AG20443 (cell line): ENCODE measurements around the gene TRAF3IP1.
A peak's percentile ranks its signal among the peaks of the same experiment; 100 is the strongest.
"Not testable (repeated sequence)": the region's sequence is repeated elsewhere in the genome, so short reads cannot be mapped to it uniquely, and the experiment has no call there.

Source experiments
- DNase-seq: peaks from one replicate; pipeline ENCODE4 v3.0.0; 2012; ENCODE audit warnings: low spot score, mixed read lengths

The TRAF3IP1 gene

DNA sequence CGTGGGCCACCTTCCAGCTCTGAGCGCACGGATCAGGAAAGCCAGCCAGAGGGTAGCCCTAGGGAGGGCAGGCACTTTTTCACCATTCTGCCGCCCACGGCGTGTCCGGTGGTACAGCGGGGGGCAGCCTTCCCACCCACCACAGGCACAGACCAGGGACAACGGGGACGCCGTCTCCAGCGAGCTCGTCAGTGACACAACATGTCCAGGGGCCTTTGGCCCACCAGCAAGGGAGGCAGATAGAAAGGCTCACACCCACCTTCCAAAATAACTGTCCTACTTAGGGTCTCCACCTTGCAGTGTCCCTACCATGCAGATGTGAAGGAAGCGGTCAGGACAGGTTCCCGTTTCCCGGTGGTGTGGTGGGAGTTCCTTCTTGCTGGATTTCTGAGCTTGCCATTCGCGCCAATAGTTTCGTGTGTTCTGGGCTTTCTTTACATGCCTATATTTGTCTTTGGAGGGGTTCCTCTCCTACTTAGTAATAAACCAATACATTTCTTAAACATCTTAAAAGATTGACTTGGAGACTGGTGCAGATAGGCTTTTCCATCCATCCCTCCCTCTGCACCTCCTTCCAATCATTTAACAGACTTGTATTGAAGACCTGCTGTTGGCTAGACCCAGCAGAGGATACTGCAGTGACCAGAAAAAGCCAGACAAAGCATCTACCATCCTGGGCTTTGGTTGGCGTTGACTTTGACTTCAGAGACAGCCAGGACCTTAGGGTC is 107.3 kb downstream of the TRAF3IP1 start:
- peak; percentile 32 for DNase-seq

DNA sequence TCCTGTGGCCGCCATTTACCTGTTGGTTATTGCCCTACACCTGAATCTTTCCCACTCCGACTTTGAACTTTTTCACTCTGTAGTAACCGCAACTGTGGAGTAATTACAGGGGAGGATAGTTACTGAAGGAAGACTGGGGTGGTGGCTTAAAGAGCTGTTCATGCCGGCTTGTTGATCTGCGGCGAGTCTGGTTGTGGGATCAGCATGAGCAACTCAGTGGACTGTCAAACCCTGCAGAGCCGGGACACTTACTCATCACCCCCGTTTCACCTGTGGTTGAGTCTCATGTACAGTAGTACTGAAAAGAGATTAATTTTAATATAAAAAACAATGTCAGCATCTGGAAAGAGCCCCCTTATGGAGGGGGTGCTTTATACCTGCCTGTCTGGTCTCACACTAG is 108.5 kb downstream of the TRAF3IP1 start:
- no peak for DNase-seq

DNA sequence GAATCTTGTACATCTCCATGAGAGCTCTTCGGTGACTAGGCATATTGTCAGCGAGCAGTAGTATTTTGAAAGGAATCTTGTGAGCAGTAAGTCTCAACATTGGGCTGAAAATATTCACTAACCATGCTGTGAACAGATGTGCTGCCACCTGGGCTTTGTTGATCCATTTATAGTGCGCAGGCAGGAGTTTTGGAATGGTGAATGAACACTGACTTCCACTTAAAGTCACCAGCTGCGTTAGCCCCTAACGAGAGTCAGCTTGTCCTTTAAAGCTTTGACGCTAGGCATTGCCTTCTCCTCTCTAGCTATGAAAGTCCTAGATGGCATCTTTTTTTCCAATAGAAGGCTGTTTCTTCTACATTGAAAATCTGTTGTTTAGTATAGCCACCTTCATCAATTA is 110.5 kb downstream of the TRAF3IP1 start:
- DNase-seq = no peak

GRCh38 chr2:238431456-238431855 is 111.1 kb downstream of the TRAF3IP1 start:
- no peak for DNase-seq

- DNase-seq = no peak
Measured at GRCh38 chr2:238433300-238433915, 113.1 kb downstream of the TRAF3IP1 start.

DNA sequence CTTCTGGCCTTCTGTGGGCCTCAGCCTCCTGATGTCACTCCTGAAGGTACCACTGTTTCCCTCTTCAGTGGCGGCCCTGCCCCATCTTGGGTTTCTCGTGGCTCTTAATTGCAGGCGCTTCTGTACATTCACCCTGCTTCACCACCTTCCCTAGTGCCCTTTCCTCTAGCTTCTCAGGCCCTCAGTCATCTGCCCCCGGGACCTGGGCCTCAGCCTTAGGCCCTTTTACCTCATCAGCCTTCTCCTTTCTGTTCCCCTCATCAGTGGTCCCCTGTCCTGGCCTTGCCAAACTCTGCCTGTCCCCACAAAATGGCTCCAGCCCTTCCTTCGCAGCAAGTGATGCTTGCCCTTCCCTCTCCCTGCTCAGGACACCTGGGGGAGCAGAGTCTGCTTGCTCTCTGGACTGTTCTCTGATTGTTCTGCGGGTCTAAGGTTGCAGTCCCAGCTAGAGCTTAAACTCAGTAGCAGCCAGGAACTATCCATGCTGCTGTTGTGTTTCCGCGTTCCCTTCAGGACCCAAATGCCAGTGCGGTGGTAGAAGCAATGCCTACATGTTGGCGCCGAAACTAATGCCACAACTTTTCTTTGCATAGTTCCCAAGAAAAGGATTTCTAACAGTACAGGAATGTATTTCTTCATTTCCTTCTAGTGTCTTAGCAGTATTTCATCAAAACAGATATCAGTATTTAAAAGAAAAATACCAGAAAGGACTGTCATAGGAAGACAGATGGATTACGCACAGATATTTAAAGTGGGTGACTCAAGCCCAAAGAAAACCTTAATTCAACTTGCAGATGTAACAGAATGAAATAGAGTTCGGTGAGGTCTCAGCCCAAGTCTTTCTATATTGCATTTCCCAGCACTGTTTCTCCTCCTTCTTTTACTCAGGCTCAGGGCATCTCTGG is 113.9 kb downstream of the TRAF3IP1 start:
- peak; percentile 63 for DNase-seq

GRCh38 chr2:238434846-238435751 is 114.8 kb downstream of the TRAF3IP1 start:
- DNase-seq = no peak

DNA sequence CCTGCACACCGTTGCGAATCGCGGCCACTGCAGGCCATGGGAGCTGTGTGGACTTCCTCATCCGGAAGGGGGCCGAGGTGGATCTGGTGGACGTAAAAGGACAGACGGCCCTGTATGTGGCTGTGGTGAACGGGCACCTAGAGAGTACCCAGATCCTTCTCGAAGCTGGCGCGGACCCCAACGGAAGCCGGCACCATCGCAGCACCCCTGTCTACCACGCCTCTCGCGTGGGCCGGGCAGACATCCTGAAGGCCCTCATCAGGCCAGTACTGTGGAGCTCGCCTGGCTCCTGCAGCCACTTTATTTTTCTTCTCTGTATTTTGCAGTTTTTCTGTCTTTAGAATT is 115.4 kb downstream of the TRAF3IP1 start:
- no peak for DNase-seq

DNA sequence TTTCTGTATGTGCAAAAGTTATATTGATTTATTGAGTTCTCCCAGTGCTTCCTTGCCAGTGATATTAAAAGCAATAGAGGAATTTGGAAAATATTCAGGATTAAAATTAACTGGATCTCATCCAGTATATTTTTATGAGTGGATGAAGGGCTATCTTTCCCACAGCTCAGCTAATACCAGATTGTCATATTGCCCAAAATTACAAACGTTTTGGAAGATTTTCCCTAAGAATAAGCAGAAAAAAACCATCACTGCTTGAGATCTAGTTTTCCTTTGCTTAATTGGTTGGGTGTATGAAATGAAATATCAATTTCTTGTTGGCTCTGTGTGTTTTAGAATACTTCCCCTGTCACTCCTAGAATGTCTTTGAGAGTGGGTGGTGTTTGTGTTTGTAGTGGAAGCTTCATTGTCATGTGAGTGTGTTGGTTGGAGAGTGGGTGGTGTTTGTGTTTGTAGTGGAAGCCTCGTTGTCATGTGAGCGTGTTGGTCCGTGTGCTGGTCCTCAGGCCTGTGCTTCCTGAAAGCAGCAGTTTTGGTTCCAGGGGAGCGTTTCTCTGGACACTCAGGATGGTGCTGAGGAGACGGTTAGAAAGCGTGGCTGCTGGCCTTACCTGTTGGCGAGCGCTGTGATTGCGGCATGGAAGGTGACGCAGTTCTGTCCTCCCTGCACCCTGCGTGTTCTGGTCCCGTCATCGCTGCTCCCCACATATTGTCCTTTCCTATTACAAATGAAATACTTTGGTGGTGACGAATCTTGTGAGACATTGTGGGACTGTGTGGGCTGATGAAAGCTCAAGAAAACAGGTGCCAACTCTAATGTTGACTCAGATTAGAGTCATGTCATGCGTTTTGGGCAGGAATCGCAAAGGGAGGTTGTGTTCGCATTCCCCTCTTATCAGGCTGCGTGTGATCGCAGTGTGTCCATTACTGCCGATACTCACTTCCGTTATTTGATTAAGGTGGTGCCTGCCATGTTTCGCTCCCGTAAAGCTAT is 118.8 kb downstream of the TRAF3IP1 start:
- DNase-seq = peak; percentile 87

GRCh38 chr2:238439917-238440316 is 119.6 kb downstream of the TRAF3IP1 start:
- no peak for DNase-seq

DNA sequence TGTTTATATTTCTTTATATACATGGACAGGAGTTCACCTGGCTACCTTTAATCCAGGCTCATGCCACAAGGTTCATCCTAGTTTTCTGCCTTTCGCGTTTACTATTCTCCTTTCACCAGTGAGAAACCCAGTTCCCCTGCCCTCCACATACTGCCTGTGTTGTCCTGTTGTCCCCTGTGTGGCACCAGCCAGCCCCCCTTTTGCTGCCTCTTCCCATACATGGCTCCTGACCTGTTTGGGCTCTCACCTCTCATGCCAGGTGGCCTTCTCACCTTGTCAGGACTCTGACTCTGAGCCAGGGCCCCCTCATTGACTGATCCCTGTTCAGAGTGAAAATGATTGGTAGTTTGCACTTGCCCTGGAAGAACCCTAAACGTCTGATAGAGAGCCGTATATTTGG is 120.0 kb downstream of the TRAF3IP1 start:
- no peak for DNase-seq

DNA sequence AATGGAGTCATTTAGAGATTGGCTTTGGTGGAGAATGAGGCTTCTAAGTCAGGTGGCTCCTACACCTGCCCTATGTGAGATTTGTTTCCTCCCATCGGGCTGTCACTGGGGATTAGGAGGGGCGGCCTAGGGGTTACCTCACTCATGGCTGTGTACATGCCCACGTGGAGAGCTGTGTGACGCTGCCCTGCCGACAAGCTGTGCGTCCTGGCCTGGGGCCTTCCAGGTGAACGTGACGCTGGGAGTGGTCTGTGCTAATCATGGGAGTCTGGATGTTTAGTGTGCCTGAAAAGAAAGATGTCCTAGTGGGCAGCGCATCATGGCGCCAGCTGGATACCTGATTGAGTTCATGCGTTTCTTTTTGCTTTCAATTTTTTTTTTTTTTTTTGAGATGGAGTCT is 120.4 kb downstream of the TRAF3IP1 start:
- DNase-seq = no peak

DNA sequence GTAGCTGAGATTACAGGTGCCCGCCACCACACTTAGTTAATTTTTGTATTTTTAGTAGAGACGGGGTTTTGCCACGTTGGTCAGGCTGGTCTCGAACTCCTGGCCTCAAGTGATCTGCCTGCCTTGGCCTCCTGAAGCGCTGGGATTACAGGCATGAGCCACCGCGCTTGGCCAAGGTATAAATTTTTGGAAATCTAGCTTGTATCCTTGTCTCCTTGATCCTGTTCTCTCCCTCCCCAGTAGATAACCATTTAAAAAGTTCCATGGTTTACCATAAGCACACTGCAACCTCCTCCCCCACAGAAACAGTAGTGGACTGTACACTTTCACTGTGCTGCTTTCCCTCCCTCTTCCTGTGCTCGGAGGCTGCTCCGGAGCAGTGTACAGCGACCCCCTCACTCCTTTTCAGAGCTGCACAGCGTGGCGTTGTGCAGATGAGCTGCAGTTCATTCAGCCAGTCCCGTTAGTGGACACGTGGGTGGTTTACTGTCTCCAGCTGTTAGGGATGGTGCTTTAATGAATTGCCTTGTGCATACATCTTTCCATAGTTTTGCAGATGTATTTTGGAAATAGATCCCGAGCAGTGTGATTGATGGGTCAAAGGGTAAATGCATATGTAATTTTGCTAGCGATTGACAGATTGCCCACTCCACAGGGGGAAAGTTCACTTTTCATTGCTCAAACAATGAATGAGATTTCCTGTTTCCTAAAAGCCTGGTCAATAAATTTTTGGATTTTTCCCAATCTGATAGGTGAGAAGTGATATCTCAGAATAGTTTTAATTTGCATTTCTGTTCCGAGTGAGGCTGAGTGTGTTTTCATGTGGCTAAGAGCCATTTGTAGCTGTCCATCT is 121.2 kb downstream of the TRAF3IP1 start:
- DNase-seq = no peak

- not testable (repeated sequence) for DNase-seq
Measured at GRCh38 chr2:238442257-238442656, 121.9 kb downstream of the TRAF3IP1 start.

GRCh38 chr2:238444242-238444641 is 123.9 kb downstream of the TRAF3IP1 start:
- no peak for DNase-seq

GRCh38 chr2:238445409-238446190 is 125.3 kb downstream of the TRAF3IP1 start:
- no peak for DNase-seq

GRCh38 chr2:238446371-238446770 is 126.1 kb downstream of the TRAF3IP1 start:
- DNase-seq = no peak

DNA sequence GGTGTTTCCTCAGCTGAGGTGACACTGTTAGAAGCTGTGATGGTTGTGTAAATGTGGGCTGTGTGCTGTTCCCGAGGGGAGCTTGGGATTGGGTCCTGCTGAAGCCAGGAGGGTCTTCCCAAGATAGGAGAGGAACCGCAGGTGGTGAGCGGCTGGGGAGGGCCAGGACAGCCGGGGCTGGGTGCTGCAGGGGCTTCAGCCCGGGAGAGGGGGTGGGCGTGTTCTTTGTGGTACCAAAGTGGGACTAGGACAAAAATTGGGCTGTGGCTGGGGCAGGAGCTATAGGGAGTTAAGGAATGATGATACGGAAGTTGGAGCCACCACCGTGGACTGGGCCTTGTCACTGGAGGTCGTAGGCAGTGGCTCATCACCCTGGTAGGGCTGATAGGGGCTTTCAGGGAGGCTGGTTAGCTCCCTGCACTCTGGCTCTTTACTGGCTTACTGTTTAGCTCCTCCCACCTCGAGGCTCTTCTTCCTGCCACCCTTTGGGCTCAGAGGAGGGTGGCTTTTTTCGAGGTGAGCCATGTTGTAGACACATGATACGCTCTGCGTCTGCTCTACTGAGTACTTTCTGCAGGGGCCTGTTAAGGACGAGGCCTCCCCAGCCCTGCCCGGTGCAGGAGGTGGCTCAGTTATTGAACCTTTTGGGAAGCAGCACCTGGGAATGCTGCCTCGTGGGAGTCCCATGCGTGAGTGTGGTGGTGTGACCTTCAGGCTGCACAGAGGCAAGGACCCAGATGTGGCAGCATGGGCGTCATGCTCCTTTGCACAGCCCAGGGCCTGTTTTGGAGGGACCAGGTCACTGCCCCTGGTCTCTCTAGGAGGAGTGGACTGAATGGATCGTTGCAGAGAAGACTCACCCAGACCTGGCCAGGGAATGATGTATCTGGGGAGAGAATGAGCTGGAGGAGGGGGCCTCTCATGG is 128.0 kb downstream of the TRAF3IP1 start:
- DNase-seq = peak; percentile 6
